Renal cortex interstitium (tissue), 11 donors: ENCODE data around the gene MRPS34. TPM values are rescaled to one million over a fixed set of nuclear protein-coding genes. Genes with fewer than 3 reads are reported as not detected.
A peak's percentile ranks its signal among the peaks of the same experiment; 100 is the strongest.

Experiments used
- DNase-seq, 11 donors: peaks; one replicate each; pipeline ENCODE4 v3.0.0-alpha.2; 2013; ENCODE audit warnings: low read depth in 9 of 11, low spot score in 4 of 11; ENCODE audit errors: extremely low read depth in 1 of 11
- polyA plus RNA-seq, 3 donors: library from polyadenylated mRNA; unstranded; fragments of 120-200 nt; gene quantifications; one replicate each; pipeline ENCODE4 v1.2.1, GENCODE V29; 2013; ENCODE audit not compliant: insufficient read length in 3 of 3

Gene MRPS34
- polyA plus RNA-seq, 3 donors = 57.0 to 91.2 (median 74.7) TPM

DNA sequence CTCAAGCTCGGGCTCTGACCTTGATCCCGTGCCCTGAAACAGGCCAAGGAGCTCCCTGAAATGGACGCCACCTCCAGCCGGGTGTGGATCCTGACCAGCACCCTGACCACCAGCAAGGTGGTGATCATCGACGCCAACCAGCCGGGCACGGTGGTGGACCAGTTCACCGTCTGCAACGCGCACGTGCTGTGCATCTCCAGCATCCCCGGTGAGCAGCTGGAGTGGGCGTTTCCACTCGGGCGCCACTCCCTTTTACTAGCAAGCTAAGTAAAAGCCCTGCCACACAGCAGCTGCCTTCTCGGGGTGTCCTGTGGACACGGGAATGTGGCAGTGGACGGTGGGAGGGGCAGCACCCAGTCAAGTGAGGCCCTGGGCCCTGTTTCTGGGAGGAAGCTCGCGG lies 8.0 kb downstream of the MRPS34 start:
- DNase-seq = no peak

DNA sequence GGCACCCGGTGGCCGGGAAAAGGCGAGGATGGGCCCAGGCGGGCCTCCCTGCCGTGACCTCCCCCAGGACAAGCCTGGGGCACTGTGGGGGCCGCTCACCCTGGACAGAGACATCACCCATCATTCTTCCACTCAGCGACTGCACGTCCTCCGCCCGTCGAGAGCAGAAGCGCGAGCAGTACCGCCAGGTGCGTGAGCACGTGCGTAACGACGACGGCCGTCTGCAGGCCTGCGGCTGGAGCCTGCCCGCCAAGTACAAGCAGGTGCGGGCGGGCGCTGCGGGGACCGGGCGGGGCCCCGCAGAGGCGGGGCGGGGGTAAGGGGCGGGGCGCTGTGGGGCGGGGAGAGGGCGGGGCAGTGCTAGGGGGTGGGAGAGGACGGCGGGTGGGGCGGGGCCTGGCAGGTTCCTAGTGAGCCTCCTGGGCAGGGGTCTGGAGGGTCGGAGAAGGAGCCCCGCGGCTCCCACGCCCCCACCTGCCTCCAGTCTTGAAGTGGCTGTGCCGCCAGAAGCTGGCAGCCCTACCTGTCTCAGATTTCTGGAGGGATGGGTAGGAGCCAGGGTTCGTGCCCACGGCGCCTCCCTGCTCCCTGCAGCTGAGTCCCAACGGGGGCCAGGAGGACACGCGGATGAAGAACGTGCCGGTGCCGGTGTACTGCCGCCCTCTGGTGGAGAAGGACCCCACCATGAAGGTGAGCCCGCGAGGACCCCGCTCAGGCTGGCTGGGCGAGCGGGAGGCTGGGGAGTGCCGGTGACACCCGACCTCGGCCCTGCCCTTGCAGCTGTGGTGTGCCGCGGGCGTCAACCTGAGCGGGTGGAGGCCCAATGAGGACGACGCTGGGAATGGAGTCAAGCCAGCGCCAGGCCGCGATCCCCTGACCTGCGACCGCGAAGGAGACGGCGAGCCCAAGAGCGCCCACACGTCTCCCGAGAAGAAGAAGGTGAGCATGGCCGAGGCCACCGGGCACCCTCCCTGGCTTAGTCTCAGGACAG lies 9.1 kb downstream of the MRPS34 start:
- peak in 1 of 11 donors; percentile 50 for DNase-seq

- no peak for DNase-seq
These were observed 9.9 kb downstream of the MRPS34 start for GRCh38 chr16:1762879-1763520.

DNA sequence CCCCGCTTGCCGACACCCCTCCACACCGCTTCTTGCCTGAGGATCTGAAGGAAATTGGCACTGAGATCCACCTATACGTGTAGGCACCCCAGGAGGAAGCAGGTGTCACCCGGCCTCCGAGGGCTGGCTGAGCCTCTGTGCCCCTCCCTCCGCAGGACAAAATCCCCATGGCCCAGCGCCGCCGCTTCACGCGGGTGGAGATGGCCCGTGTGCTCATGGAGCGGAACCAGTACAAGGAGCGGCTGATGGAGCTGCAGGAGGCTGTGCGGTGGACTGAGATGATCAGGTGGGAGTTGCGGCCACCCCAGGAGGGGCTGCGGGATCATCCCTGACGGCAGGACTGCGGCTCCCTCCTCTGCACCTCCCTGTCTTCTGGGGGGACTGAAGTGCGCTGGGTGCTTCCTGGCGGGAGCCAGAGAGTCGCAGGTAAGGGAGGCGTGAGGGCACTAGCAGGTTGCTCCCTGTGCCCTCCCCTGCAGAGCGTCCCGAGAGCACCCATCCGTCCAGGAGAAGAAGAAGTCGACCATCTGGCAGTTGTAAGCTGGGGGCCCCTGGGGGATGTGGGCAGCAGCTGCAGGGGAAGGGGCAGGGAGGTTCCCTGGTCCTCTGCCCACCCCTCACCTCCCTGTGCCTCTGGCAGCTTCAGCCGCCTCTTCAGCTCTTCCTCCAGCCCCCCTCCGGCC lies 10.6 kb downstream of the MRPS34 start:
- DNase-seq = no peak

GRCh38 chr16:1761751-1762150 lies 11.2 kb downstream of the MRPS34 start:
- no peak for DNase-seq

DNA sequence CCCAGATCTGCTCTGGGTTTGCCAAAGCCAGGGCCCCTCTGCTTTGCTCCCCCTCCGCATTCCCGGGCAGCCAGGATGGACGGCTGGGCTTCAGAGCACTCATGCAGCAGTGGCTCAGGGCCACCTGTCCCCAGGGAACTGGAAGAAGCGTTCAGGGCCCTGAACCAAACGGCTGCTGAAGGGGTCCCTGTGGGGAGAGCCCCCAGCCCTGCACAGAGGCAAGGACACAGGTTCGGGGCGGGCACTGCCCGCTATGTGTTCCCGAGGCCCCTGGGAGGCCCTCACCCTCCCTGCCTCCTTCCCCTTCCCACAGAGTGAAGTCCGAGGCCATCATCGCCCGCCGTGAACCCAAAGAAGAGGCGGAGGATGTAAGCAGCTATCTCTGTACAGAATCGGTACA lies 12.0 kb downstream of the MRPS34 start:
- no peak for DNase-seq

DNA sequence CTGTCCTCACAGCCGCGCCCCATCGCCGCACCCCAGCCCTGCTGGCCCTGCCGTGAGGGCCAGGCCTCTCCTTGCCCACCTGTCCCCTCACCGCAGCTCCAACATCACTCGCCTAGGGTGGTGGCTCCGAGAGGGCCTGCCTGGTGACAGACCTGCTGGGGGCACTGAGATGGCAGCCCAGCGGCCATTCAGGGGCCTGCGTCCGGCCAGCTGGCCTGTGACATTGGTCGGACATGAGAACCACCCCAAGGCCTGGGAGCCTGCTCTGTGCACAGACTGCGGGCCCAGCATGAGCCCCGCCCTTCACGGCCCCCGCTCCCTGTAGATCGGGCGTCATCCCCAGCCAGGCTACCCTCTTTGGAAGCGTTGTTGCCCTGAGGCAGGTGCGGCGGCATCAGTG lies 13.4 kb downstream of the MRPS34 start:
- DNase-seq = no peak

- no peak for DNase-seq
These were observed 14.0 kb downstream of the MRPS34 start for GRCh38 chr16:1758923-1759322.

GRCh38 chr16:1757714-1758461 lies 15.0 kb downstream of the MRPS34 start:
- DNase-seq = no peak

DNA sequence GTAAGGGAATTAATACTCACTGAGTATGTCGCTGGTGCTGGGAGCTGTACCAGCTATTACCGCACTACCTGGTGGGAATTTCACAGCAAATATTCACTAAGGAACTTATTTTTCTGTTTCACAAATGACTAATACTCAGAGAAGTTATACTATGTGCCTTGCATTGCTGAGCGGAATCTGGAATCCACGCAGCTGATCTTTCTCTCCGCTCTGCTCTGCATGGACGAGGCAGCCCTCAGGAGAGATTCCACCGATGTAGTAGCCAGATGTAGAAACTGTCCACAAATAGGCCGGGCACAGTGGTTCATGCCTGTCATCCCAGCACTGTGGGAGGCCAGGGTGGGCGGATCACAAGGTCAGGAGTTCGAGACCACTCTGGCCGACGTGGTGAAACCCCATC lies 18.7 kb downstream of the MRPS34 start:
- no peak for DNase-seq

DNA sequence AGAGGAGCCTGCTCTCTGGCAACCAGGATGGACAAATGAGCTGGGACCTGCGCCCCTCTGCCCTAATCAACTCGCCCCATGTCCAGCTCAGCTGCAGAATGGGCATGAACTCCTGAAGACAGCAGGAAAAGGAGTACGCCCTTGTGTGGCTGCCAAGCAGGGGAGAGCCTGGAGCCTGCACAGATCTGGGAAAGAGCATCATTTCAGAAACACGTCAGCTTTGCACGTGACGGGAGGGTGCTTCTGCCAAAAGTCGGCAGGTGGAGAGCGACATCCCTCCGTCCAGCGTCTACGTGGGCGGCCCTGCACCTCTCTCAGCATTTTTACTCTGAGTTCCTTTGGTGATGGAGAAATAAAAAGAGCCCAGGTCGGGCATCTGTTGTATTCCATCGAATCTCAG lies 20.1 kb downstream of the MRPS34 start:
- DNase-seq = no peak

DNA sequence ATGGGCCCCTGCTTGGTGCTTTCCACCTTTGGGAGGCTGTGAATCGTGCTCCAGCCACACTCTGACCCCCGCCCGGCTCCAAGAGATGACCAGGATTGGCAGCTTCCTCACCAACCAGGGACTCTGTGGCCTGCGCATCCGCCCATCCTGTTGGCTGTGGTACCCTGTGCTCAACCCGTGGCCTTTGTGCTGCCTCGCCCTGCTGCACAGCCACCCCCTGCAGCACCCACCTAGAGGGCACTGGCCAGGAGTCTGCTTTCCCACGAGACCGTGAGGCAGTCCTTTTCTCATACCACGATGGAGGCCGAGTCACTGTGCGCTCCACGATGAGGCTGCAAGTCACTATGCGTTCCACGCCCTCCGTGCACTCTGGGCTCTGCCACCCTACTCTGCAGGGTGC lies 21.0 kb downstream of the MRPS34 start:
- no peak for DNase-seq

- DNase-seq = no peak
These were observed 23.5 kb downstream of the MRPS34 start for GRCh38 chr16:1749152-1750117.

DNA sequence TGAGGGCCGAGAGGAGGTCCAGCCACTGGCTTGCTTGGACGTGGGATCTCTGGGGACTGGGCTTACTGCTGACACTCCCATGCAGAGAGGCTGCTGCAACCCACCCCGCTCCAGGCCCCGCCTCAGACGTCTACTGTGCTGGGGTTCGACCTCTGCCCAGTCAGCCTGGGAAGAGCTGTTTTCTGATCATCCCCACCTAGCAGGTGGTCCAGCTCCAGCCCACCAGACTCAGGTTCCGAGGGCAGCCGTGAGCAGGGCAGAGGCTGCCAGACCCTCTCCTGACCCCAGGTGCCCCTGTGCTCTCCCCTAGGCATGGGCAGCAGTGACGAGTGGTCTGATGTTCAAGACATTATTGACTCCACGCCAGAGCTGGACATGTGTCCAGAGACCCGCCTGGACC lies 25.0 kb downstream of the MRPS34 start:
- no peak for DNase-seq

DNA sequence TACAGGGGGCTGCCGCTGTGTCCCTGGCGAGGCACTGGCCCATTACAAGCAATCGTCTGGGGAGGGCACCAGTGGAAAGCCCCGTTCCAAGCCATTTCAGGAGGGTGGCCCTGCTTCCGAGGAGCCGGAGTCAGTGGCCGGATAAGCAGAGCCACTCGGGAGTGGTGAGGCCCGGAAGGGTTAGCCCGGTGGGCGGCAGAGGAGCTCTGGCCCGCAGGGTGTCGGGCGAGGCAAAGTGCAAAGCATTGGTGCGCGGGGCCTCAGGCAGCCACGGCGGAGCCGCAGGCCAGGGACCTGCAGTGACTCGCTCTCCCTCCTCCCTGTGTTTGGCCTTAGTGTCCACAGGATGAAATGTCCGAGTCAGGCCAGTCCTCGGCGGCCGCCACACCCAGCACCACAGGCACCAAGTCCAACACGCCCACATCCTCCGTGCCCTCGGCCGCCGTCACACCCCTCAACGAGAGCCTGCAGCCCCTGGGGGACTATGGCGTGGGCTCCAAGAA lies 26.2 kb downstream of the MRPS34 start:
- no peak for DNase-seq

- no peak for DNase-seq
These were observed 26.8 kb downstream of the MRPS34 start for GRCh38 chr16:1745900-1746692.
